IMR-90 (cell line): ENCODE measurements around the gene MAP2K6. TPM values are rescaled to one million over a fixed set of nuclear protein-coding genes. Genes with fewer than 3 reads are reported as not detected.

Experiments used
- ATAC-seq: fragments of 200-7000 bp; cut with Tn5 transposase; 2 replicates; pipeline ENCODE4 v1.9.1; 2020; ENCODE audit warnings: low read depth, mild to moderate bottlenecking, moderate library complexity
- BruUV-seq: library from RNA; stranded (reverse); fragments of 400-500 nt; replicated peaks from 2 replicates; lab custom pipeline; 2021; lab: Mats Ljungman, UMichigan
- CTCF ChIA-PET: fragments of 300-600 bp; formaldehyde crosslinking; extraction: SDS; loops from one replicate; lab custom pipeline; 2021; ENCODE audit warnings: antibody characterized with exemption; lab: Yijun Ruan, JAX
- POLR2A ChIA-PET: fragments of 300-600 bp; sonication (Branson Sonifier 250); formaldehyde crosslinking; loops from one replicate; lab custom pipeline; 2022; ENCODE audit warnings: antibody characterized with exemption; ENCODE audit not compliant: unreplicated experiment; lab: Charles Lee
- DNase-seq: peaks from one replicate; pipeline ENCODE4 v3.0.0; 2013
- H2AFZ ChIP-seq: replicated peaks from 2 replicates; pipeline ENCODE3; 2013; ENCODE audit warnings: low read length, mild to moderate bottlenecking; ENCODE audit not compliant: poor library complexity
- H2AK5ac ChIP-seq: 2 replicates; pipeline ENCODE4 v1.6.1; 2013; ENCODE audit warnings: low read depth, low read length, inconsistent platforms
- H2AK9ac ChIP-seq: replicated peaks from 2 replicates; pipeline ENCODE3; 2013; ENCODE audit warnings: mild to moderate bottlenecking, low read depth, low read length, moderate library complexity; ENCODE audit not compliant: poor library complexity
- H2BK120ac ChIP-seq: 2 replicates; pipeline ENCODE4 v1.6.1; 2013; ENCODE audit warnings: low read depth, low read length, inconsistent platforms
- H2BK15ac ChIP-seq: 3 replicates; pipeline ENCODE4 v1.6.1; 2013; ENCODE audit warnings: low read depth, low read length, inconsistent platforms
- H2BK20ac ChIP-seq: 2 replicates; pipeline ENCODE4 v1.6.1; 2013; ENCODE audit warnings: low read depth, mild to moderate bottlenecking, inconsistent platforms, low read length, moderate library complexity
- H2BK5ac ChIP-seq: 2 replicates; pipeline ENCODE4 v1.6.1; 2013; ENCODE audit warnings: mild to moderate bottlenecking, low read depth, low read length, inconsistent platforms; ENCODE audit not compliant: poor library complexity, severe bottlenecking
- H3K14ac ChIP-seq: replicated peaks from 2 replicates; pipeline ENCODE4 v1.6.1; 2013; ENCODE audit warnings: low read depth, low read length, inconsistent platforms
- H3K18ac ChIP-seq: 2 replicates; pipeline ENCODE4 v1.6.1; 2013; ENCODE audit warnings: low read depth, low read length, control low read depth
- H3K23ac ChIP-seq: 2 replicates; pipeline ENCODE4 v1.6.1; 2013; ENCODE audit warnings: low read depth, low read length, inconsistent platforms
- H3K27ac ChIP-seq: 2 replicates; pipeline ENCODE4 v1.5.1; 2013; ENCODE audit warnings: mild to moderate bottlenecking, control low read depth, low read length; ENCODE audit not compliant: insufficient read depth
- H3K27me3 ChIP-seq: 2 replicates; pipeline ENCODE4 v1.6.1; 2013; ENCODE audit warnings: low read length; ENCODE audit not compliant: control insufficient read depth, insufficient read depth
- H3K36me3 ChIP-seq: 2 replicates; pipeline ENCODE4 v1.6.1; 2013; ENCODE audit warnings: low read length, mixed read lengths; ENCODE audit not compliant: control insufficient read depth, insufficient read depth
- H3K4ac ChIP-seq: 2 replicates; pipeline ENCODE4 v1.6.1; 2013; ENCODE audit warnings: low read depth, low read length, inconsistent platforms
- H3K4me1 ChIP-seq: 2 replicates; pipeline ENCODE4 v1.6.1; 2013; ENCODE audit warnings: low read length, mixed read lengths; ENCODE audit not compliant: control insufficient read depth, insufficient read depth
- H3K4me2 ChIP-seq: 2 replicates; pipeline ENCODE4 v1.6.1; 2013; ENCODE audit warnings: low read depth, mild to moderate bottlenecking, control low read depth, low read length, moderate library complexity
- H3K4me3 ChIP-seq: 2 replicates; pipeline ENCODE4 v1.5.1; 2013; ENCODE audit warnings: low read depth, mild to moderate bottlenecking, control low read depth, low read length, moderate library complexity; ENCODE audit not compliant: insufficient read depth
- H3K56ac ChIP-seq: 2 replicates; pipeline ENCODE4 v1.6.1; 2013; ENCODE audit warnings: low read length, inconsistent platforms; ENCODE audit not compliant: insufficient read depth; ENCODE audit errors: extremely low read depth
- H3K79me1 ChIP-seq, 2 experiments: 2 replicates each; pipeline ENCODE4 v1.6.1; 2013; ENCODE audit warnings: low read length in 2 of 2, inconsistent platforms in 1 of 2, low read depth in 1 of 2
- H3K9ac ChIP-seq: 2 replicates; pipeline ENCODE4 v1.6.1; 2013; ENCODE audit warnings: low read depth, low read length, control low read depth
- H3K9me1 ChIP-seq: 2 replicates; pipeline ENCODE4 v1.6.1; 2013; ENCODE audit warnings: low read length, inconsistent platforms; ENCODE audit not compliant: insufficient read depth
- H3K9me3 ChIP-seq: 2 replicates; pipeline ENCODE4 v1.6.1; 2013; ENCODE audit warnings: low read length; ENCODE audit not compliant: control insufficient read depth, insufficient read depth
- H4K20me1 ChIP-seq: 2 replicates; pipeline ENCODE4 v1.6.1; 2013; ENCODE audit warnings: low read length, inconsistent platforms; ENCODE audit not compliant: insufficient read depth
- H4K5ac ChIP-seq: 2 replicates; pipeline ENCODE4 v1.6.1; 2013; ENCODE audit warnings: mild to moderate bottlenecking, low read depth, low read length, control low read depth
- H4K8ac ChIP-seq, 2 experiments: 2 replicates each; pipeline ENCODE4 v1.6.1; 2013; ENCODE audit warnings: low read depth in 2 of 2, low read length in 2 of 2, control low read depth in 1 of 2, inconsistent platforms in 1 of 2
- H4K91ac ChIP-seq: 2 replicates; pipeline ENCODE4 v1.6.1; 2013; ENCODE audit warnings: low read depth, low read length, inconsistent platforms; ENCODE audit not compliant: insufficient read depth
- BHLHE40 ChIP-seq: fragments of 150-350 bp; IDR thresholded peaks from 2 replicates; pipeline ENCODE4 v1.6.1; 2016; ENCODE audit warnings: mild to moderate bottlenecking, low read depth, low read length
- CHD1 ChIP-seq: IDR thresholded peaks from 2 replicates; pipeline ENCODE4 v1.6.1; 2012; ENCODE audit warnings: low read depth, low read length, improper control_type of control experiment
- CTCF ChIP-seq: conservative IDR thresholded peaks from 2 replicates; pipeline ENCODE4 v1.5.1; 2012; ENCODE audit warnings: mild to moderate bottlenecking, low read depth, low read length, improper control_type of control experiment
- MAFK ChIP-seq: IDR thresholded peaks from 2 replicates; pipeline ENCODE4 v1.6.1; 2012; ENCODE audit warnings: low read depth, low read length, improper control_type of control experiment
- MAZ ChIP-seq: IDR thresholded peaks from 2 replicates; pipeline ENCODE4 v1.6.1; 2012; ENCODE audit warnings: low read depth, mild to moderate bottlenecking, low read length, improper control_type of control experiment, moderate library complexity, borderline replicate concordance
- MXI1 ChIP-seq: IDR thresholded peaks from 2 replicates; pipeline ENCODE4 v1.6.1; 2012; ENCODE audit warnings: low read depth, mild to moderate bottlenecking, low read length, moderate library complexity, borderline replicate concordance
- NFE2L2 ChIP-seq: fragments of 150-350 bp; IDR thresholded peaks from 2 replicates; pipeline ENCODE4 v1.6.1; 2016; ENCODE audit warnings: low read depth, mild to moderate bottlenecking, low read length
- POLR2A ChIP-seq: IDR thresholded peaks from 2 replicates; pipeline ENCODE4 v1.6.1; 2012; ENCODE audit warnings: mild to moderate bottlenecking, low read depth, low read length
- RAD21 ChIP-seq: IDR thresholded peaks from 2 replicates; pipeline ENCODE4 v1.6.1; 2012; ENCODE audit warnings: low read length, improper control_type of control experiment
- RCOR1 ChIP-seq: IDR thresholded peaks from 2 replicates; pipeline ENCODE4 v1.6.1; 2012; ENCODE audit warnings: mild to moderate bottlenecking, low read length, improper control_type of control experiment; ENCODE audit not compliant: insufficient replicate concordance
- RFX5 ChIP-seq: IDR thresholded peaks from 2 replicates; pipeline ENCODE4 v1.8.0; 2012; ENCODE audit warnings: low read depth, mild to moderate bottlenecking, low read length, moderate library complexity
- SMC3 ChIP-seq: fragments of 150-350 bp; IDR thresholded peaks from 2 replicates; pipeline ENCODE4 v1.6.1; 2016; ENCODE audit warnings: low read depth, mild to moderate bottlenecking, antibody characterized with exemption, low read length, moderate library complexity
- USF2 ChIP-seq: fragments of 150-350 bp; IDR thresholded peaks from 2 replicates; pipeline ENCODE4 v1.6.1; 2017; ENCODE audit warnings: mild to moderate bottlenecking, antibody characterized with exemption, low read length, low read depth
- WGBS, 2 experiments: methylation state at CpG; one replicate each; pipeline versions ENCODE4 v1.1.5 to v1.1.7; 2013; ENCODE audit warnings: missing lambda C conversion rate in 2 of 2; ENCODE audit not compliant: insufficient read length in 1 of 2; ENCODE audit errors: extremely low coverage in 2 of 2; 5-methylcytosine and 5-hydroxymethylcytosine counted together
- dilution Hi-C: fragments of 300-500 bp; cut with HindIII; formaldehyde crosslinking; loops from one replicate; pipeline ENCODE4 v1.14.3; 2018; ENCODE audit warnings: low sequenced_read_pairs; ENCODE audit not compliant: unreplicated experiment
- in situ Hi-C: fragments of 300-500 bp; cut with MboI; formaldehyde crosslinking; loops from 3 replicates; pipeline ENCODE4 v1.14.3; 2019; ENCODE audit warnings: low sequenced_read_pairs, inconsistent platforms, mixed read lengths
- intact Hi-C: fragments of 100-400 bp; cut with micrococcal nuclease; formaldehyde crosslinking; loops from 2 replicates; pipeline ENCODE4 v1.10.0; 2022
- polyA plus RNA-seq, 3 experiments: library from polyadenylated mRNA; depleted of rRNA; stranded (reverse); fragments of >200 nt; gene quantifications; 2 replicates each; pipeline ENCODE4 v1.2.3, GENCODE V29; 2012; ENCODE audit warnings: low replicate concordance in 1 of 3
- total RNA-seq: library from RNA; depleted of rRNA; stranded (reverse); fragments of >200 nt; gene quantifications from 2 replicates; pipeline ENCODE4 v1.2.3, GENCODE V29; 2012
- TF ChIP-seq, protein P1 (sequence below): fragments of 150-350 bp; IDR thresholded peaks from 2 replicates; pipeline ENCODE4 v1.6.1; 2016; ENCODE audit warnings: low read depth, mild to moderate bottlenecking, low read length, moderate library complexity, borderline replicate concordance

Gene MAP2K6
- total and polyA plus RNA-seq, 2 of the 4 experiments (the other 2 are of a cell fraction), result 2.4 to 5.7 TPM

DNA sequence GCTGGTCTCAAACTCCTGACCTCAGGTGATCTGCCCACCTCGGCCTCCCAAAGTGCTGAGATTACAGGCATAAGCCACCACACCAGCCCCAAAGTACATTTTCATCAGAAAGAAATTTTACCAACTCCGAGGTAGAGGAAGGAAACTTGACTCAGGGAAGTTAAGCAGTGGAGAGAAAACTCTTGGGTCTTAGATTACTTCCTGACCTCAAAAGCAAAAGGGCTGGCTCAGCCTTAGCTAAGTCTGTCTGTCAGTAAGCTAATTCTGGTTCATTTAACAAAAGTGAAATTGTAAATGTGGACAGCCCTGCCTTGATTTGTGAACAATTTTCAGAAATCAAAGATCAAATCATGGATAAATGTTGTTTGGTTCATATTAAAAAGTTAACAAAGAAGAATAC, 30.6 kb downstream of the MAP2K6 start:
- Histone ChIP-seq H3K9me3 (peaks cover 2% of the 10 kb centered on the region; the same call in 1 of the 2 replicates), H3K9ac (no peak overlapping the region), H3K9me1 (no peaks in the 10 kb centered on the region), H2BK15ac (no peak overlapping the region), H3K14ac (no peak overlapping the region), H2AK5ac (no peak overlapping the region), H3K18ac (no peak overlapping the region), H2AFZ (no peak overlapping the region), H2BK5ac (no peak overlapping the region), H2BK20ac (no peak overlapping the region), H3K36me3 (no peaks in the 10 kb centered on the region), H2AK9ac (no peak overlapping the region), H3K4me1 (peaks cover 4% of the 10 kb centered on the region; the same call in 1 of the 2 replicates), H3K23ac (no peak overlapping the region), H3K4ac (no peak overlapping the region), H4K8ac (no peak overlapping the region), H3K27me3 (no peaks in the 10 kb centered on the region), H3K4me2 (no peak overlapping the region), H3K79me1 (no peaks in the 10 kb centered on the region), H4K20me1 (no peaks in the 10 kb centered on the region), H4K91ac (no peak overlapping the region), H2BK120ac (no peak overlapping the region), H3K4me3 (no peak overlapping the region), H4K5ac (no peak overlapping the region), H3K56ac (no peak overlapping the region), H3K27ac (no peak overlapping the region)
- intact Hi-C loops (no loop called here), in situ Hi-C loops (no loop called here), dilution Hi-C loops (no loop called here)
- ChIA-PET CTCF (no interaction called here), POLR2A (no interaction called here)
- DNase-seq (no peak), ATAC-seq (no peak)
- TF ChIP-seq MXI1, result no peak
- TF ChIP-seq BHLHE40, result no peak
- TF ChIP-seq MAFK, result no peak
- no peak for TF ChIP-seq RCOR1
- TF ChIP-seq NFE2L2, result no peak
- no peak for TF ChIP-seq MAZ
- TF ChIP-seq SMC3, result no peak
- TF ChIP-seq, protein P1, sequence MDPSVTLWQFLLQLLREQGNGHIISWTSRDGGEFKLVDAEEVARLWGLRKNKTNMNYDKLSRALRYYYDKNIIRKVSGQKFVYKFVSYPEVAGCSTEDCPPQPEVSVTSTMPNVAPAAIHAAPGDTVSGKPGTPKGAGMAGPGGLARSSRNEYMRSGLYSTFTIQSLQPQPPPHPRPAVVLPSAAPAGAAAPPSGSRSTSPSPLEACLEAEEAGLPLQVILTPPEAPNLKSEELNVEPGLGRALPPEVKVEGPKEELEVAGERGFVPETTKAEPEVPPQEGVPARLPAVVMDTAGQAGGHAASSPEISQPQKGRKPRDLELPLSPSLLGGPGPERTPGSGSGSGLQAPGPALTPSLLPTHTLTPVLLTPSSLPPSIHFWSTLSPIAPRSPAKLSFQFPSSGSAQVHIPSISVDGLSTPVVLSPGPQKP, result no peak
- TF ChIP-seq CTCF, result no peak
- TF ChIP-seq POLR2A, result no peak
- TF ChIP-seq USF2, result no peak
- no peak for TF ChIP-seq CHD1
- TF ChIP-seq RAD21, result no peak
- no peak for TF ChIP-seq RFX5
- BruUV-seq, result no TSS peak
- no CpG with 5 or more reads among the region's 2 CpGs for WGBS, 2 experiments
